Ramos (cell line): ENCODE data around the gene GOLPH3.
"Not testable (repeated sequence)": the region's sequence is repeated elsewhere in the genome, so short reads cannot be mapped to it uniquely, and the experiment has no call there.

Experiments used
- in situ Hi-C: fragments of 300-500 bp; cut with MboI; formaldehyde crosslinking; loops from one replicate; pipeline ENCODE4 v1.14.3; 2022; ENCODE audit warnings: low sequenced_read_pairs; ENCODE audit not compliant: unreplicated experiment

GOLPH3 gene

DNA sequence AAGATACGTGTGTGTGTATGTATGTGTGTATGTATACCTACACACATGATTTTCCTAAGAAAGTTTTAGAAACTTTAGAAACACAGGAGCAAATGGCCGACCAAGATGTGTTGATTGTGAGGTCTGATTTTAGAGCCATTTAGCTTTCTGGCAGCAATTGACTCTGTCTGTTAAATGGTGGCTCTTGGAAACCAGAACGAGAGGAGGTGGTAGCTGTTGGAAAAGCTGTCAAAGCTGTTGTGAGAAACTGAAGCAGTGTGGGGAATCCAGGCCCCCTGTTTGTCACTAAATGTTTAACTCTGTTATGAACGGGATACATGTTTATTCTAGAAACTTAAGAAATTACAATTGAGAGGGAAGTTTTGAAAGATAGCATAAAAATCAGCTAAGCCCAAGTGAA, 91.4 kb downstream of the GOLPH3 start:
- in situ Hi-C loops: no loop called here

DNA sequence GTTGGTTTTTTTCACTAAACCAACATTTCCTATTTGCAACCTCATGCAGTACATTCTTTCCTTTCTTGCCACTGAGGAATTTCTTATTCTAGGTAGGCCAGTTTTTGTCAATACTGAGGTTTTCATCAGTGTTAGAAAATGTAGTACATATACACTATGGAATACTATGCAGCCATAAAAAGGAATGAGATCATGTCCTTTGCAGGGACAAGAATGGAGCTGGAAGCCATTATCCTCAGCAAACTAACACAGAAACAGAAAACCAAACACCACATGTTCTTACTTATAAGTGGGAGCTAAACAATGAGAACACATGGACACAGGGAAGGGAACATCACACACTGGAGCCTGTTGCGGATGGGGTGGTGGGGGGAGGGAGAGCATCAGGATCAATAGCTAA, 93.6 kb downstream of the GOLPH3 start:
- in situ Hi-C loops: not testable (repeated sequence)

DNA sequence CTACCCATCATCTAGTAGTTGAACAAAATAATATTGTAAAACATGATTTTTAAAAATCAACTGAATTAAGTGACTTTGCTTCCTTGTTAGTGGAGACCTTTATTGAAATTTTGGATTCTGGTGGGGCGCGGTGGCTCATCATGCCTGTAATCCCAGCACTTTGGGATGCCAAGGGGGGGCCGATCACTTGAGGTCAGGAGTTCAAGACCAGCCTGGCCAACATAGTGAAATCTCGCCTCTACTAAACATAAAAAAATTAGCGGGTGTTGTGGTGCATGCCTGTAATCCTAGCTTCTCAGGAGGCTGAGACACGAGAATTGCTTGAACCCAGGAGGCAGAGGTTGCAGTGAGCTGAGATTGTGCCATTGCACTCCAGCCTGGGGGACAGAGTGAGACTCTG, 95.3 kb downstream of the GOLPH3 start:
- in situ Hi-C loops: loop anchor here (10.0 kb wide), 1 partner anchor 244 kb away; no protein-coding TSS in a partner anchor

DNA sequence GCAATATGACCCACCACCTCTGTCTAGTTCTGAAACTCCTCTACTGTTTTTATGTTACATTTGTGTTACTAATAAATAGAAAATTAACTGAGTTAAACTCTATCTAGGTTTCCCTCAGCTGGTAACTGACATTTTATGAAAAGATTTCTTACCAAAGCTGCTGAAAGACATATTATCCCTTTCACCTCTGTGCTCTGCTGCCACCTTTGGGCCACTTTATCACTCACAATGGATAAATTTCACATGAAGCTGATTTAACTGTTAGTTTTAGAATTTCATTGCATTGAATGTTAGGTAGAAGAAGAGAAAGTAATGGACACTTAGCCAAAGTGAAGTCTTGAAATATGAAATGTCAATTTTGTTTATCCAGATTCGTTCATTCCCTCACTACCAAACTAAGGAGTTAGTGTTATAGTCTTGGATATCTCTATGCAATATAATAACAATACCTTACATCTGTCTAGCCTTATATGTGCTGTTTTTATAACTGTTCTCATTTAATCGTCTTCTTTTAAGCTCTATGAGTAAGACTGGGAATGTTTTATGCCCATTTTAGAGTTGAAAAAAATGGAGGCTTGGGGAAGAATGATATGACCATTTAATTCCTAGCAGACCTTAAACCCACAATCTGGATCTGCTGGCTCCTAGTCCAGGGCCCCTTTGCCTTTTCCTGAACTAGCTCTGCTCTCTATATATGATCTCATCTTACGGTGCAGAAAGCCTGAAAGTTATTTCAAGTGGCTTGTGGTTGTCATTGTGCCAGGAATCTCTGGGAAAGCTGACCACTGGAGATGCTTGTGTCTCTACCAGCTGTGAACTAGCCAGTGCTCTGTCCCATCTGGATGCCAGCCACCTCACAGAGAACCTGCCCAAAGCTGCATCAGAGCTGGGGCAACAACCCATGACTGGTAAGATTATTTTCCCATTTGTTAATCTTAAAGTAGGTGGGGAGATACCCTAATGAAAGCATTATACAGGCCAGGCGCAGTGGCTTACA, 97.1 kb downstream of the GOLPH3 start:
- in situ Hi-C loops: loop anchor here (10.0 kb wide), 1 partner anchor 242 kb away; no protein-coding TSS in a partner anchor
